ENCODE data around the gene PRKCA.

- TF ChIP-seq ERF (CRISPR knock-in tag; IDR thresholded peaks at IDR 0.05) (no peak), EGR1 (conservative IDR thresholded peaks at IDR 0.05) (no peak), NFRKB (IDR thresholded peaks at IDR 0.05; ENCODE audit: low read depth) (no peak), NFE2L1 (tag; IDR thresholded peaks at IDR 0.05; ENCODE audit: borderline replicate concordance, low read depth) (no peak), ZZZ3 (IDR thresholded peaks at IDR 0.05) (no peak), POLR2A (conservative IDR thresholded peaks at IDR 0.05) (no peak), HDAC1 (IDR thresholded peaks at IDR 0.05) (no peak), ZBTB33 (CRISPR knock-in tag; IDR thresholded peaks at IDR 0.05) (no peak)
- TF ChIP-seq, protein P1, sequence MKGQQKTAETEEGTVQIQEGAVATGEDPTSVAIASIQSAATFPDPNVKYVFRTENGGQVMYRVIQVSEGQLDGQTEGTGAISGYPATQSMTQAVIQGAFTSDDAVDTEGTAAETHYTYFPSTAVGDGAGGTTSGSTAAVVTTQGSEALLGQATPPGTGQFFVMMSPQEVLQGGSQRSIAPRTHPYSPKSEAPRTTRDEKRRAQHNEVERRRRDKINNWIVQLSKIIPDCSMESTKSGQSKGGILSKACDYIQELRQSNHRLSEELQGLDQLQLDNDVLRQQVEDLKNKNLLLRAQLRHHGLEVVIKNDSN (CRISPR knock-in tag; IDR thresholded peaks at IDR 0.05): no peak
- TF ChIP-seq, protein P2, sequence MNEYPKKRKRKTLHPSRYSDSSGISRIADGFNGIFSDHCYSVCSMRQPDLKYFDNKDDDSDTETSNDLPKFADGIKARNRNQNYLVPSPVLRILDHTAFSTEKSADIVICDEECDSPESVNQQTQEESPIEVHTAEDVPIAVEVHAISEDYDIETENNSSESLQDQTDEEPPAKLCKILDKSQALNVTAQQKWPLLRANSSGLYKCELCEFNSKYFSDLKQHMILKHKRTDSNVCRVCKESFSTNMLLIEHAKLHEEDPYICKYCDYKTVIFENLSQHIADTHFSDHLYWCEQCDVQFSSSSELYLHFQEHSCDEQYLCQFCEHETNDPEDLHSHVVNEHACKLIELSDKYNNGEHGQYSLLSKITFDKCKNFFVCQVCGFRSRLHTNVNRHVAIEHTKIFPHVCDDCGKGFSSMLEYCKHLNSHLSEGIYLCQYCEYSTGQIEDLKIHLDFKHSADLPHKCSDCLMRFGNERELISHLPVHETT (CRISPR knock-in tag; conservative IDR thresholded peaks at IDR 0.05 in 1 of 2, IDR thresholded peaks at IDR 0.05 in 1 of 2): no peak
Measured at GRCh38 chr17:66399441-66399840, 97.0 kb downstream of the PRKCA start.

Data from K562 (cell line).